H1 (cell line): Measurements from ENCODE around the gene CES4A. TPM values are rescaled to one million over a fixed set of nuclear protein-coding genes. Genes with fewer than 3 reads are reported as not detected.

Experiments
- CTCF ChIA-PET: fragments of 300-600 bp; sonication (Branson Sonifier 250); formaldehyde crosslinking; loops from one replicate; lab custom pipeline; 2021; ENCODE audit not compliant: partially characterized antibody; lab: Charles Lee
- POLR2A ChIA-PET: fragments of 300-600 bp; sonication (Branson Sonifier 250); formaldehyde crosslinking; loops from one replicate; lab custom pipeline; 2021; ENCODE audit warnings: inconsistent platforms; ENCODE audit not compliant: partially characterized antibody; lab: Charles Lee
- DNase-seq, 2 experiments: peaks; one replicate each; pipeline versions ENCODE4 v3.0.0 to v3.0.0-alpha.2; 2010 to 2022; ENCODE audit warnings: low spot score in 2 of 2, low read depth in 1 of 2, mixed read lengths in 1 of 2
- FAIRE-seq: peaks from 2 replicates; lab custom pipeline; 2011; peaks lifted over from hg19 to GRCh38; lab: Jason Lieb, UNC
- H2AFZ ChIP-seq: 2 replicates; pipeline ENCODE4 v1.8.1; 2012; ENCODE audit warnings: low read length, inconsistent platforms
- H2AK5ac ChIP-seq: 2 replicates; pipeline ENCODE4 v1.6.1; 2013; ENCODE audit warnings: low read depth, low read length
- H2BK120ac ChIP-seq: replicated peaks from 2 replicates; pipeline ENCODE3; 2013; ENCODE audit warnings: low read depth, low read length, inconsistent platforms
- H2BK12ac ChIP-seq: 2 replicates; pipeline ENCODE4 v1.6.1; 2013; ENCODE audit warnings: low read depth, low read length
- H2BK15ac ChIP-seq: 2 replicates; pipeline ENCODE4 v1.6.1; 2013; ENCODE audit warnings: low read length
- H2BK20ac ChIP-seq: 2 replicates; pipeline ENCODE4 v1.6.1; 2013; ENCODE audit warnings: low read length
- H2BK5ac ChIP-seq: 2 replicates; pipeline ENCODE4 v1.6.1; 2013; ENCODE audit warnings: low read depth, low read length
- H3K14ac ChIP-seq: 2 replicates; pipeline ENCODE4 v1.6.1; 2013; ENCODE audit warnings: inconsistent platforms; ENCODE audit not compliant: insufficient read length
- H3K18ac ChIP-seq: 2 replicates; pipeline ENCODE4 v1.6.1; 2013; ENCODE audit warnings: low read length; ENCODE audit errors: extremely low read depth
- H3K23ac ChIP-seq: 2 replicates; pipeline ENCODE4 v1.6.1; 2013; ENCODE audit warnings: inconsistent platforms; ENCODE audit not compliant: insufficient read length
- H3K23me2 ChIP-seq: 2 replicates; pipeline ENCODE4 v1.6.1; 2013; ENCODE audit warnings: low read depth, low read length
- H3K27ac ChIP-seq: 2 replicates; pipeline ENCODE4 v1.6.1; 2011; ENCODE audit warnings: low read depth, low read length, inconsistent platforms
- H3K27me3 ChIP-seq, 4 experiments: replicated peaks in 1 of 4; 1 replicate in 1 of 4; 2 replicates in 3 of 4; pipeline versions ENCODE4 v1.6.1 to v1.8.1; 2011 to 2013; ENCODE audit warnings: low read length in 3 of 4, mild to moderate bottlenecking in 3 of 4, inconsistent platforms in 2 of 4, mixed read lengths in 2 of 4, moderate library complexity in 1 of 4; ENCODE audit not compliant: control insufficient read depth in 3 of 4, insufficient read depth in 3 of 4; ENCODE audit errors: extremely low read depth in 1 of 4
- H3K36me3 ChIP-seq, 4 experiments: 2 replicates each; pipeline versions ENCODE4 v1.6.1 to v1.8.1; 2011 to 2013; ENCODE audit warnings: mild to moderate bottlenecking in 4 of 4, low read length in 3 of 4, moderate library complexity in 2 of 4, control low read depth in 1 of 4, inconsistent platforms in 1 of 4; ENCODE audit not compliant: insufficient read depth in 4 of 4, control insufficient read depth in 2 of 4
- H3K4ac ChIP-seq: replicated peaks from 2 replicates; pipeline ENCODE3; 2013; ENCODE audit warnings: low read length, low read depth, mixed read lengths, inconsistent platforms; ENCODE audit not compliant: insufficient read length
- H3K4me1 ChIP-seq, 4 experiments: replicated peaks in 1 of 4; 1 replicate in 1 of 4; 2 replicates in 3 of 4; pipeline versions ENCODE4 v1.6.1 to v1.8.1; 2011 to 2013; ENCODE audit warnings: low read length in 3 of 4, inconsistent platforms in 2 of 4, mixed read lengths in 1 of 4; ENCODE audit not compliant: insufficient read depth in 4 of 4, control insufficient read depth in 3 of 4
- H3K4me2 ChIP-seq, 2 experiments: 2 replicates each; pipeline versions ENCODE4 v1.6.1 to v1.8.1; 2011 to 2013; ENCODE audit warnings: low read depth in 2 of 2, low read length in 2 of 2, control low read depth in 1 of 2, inconsistent platforms in 1 of 2, mild to moderate bottlenecking in 1 of 2; ENCODE audit not compliant: insufficient read depth in 1 of 2
- H3K4me3 ChIP-seq, 4 experiments: fragments of 200-600, 300-600 bp in 1 of 4; sonication (generic), shearing (Covaris generic), sonication (Bioruptor Twin) in 1 of 4; 2 replicates each; pipeline versions ENCODE4 v1.5.1 to v1.8.1; 2011 to 2016; ENCODE audit warnings: low read length in 4 of 4, low read depth in 3 of 4, control low read depth in 2 of 4, inconsistent platforms in 2 of 4, mild to moderate bottlenecking in 2 of 4, mixed read lengths in 1 of 4, moderate library complexity in 1 of 4; ENCODE audit not compliant: insufficient read depth in 2 of 4; ENCODE audit errors: extremely low read depth in 1 of 4
- H3K56ac ChIP-seq: replicated peaks from 2 replicates; pipeline ENCODE3; 2013; ENCODE audit warnings: low read depth, mild to moderate bottlenecking, mixed read lengths, low read length, inconsistent platforms; ENCODE audit not compliant: insufficient read length
- H3K79me1 ChIP-seq: 2 replicates; pipeline ENCODE4 v1.6.1; 2013; ENCODE audit warnings: low read depth, low read length, control low read depth
- H3K79me2 ChIP-seq, 2 experiments: 2 replicates each; pipeline versions ENCODE4 v1.6.1 to v1.8.1; 2012 to 2013; ENCODE audit warnings: low read length in 2 of 2, mild to moderate bottlenecking in 2 of 2, inconsistent platforms in 1 of 2; ENCODE audit not compliant: insufficient read depth in 2 of 2, control insufficient read depth in 1 of 2
- H3K9ac ChIP-seq, 4 experiments: replicated peaks in 1 of 4; 1 replicate in 1 of 4; 2 replicates in 3 of 4; pipeline versions ENCODE4 v1.6.1 to v1.8.1; 2011 to 2013; ENCODE audit warnings: low read depth in 3 of 4, low read length in 3 of 4, control low read depth in 2 of 4, mild to moderate bottlenecking in 2 of 4, moderate library complexity in 2 of 4, inconsistent platforms in 1 of 4; ENCODE audit errors: extremely low read depth in 1 of 4
- H3K9me3 ChIP-seq, 2 experiments: 2 replicates each; pipeline versions ENCODE4 v1.6.1 to v1.8.1; 2012 to 2013; ENCODE audit warnings: mild to moderate bottlenecking in 2 of 2, moderate library complexity in 2 of 2, control low read depth in 1 of 2, inconsistent platforms in 1 of 2, low read depth in 1 of 2, low read length in 1 of 2, mixed read lengths in 1 of 2; ENCODE audit not compliant: insufficient read depth in 2 of 2
- H4K20me1 ChIP-seq, 2 experiments: replicated peaks in 1 of 2; 2 replicates each; pipeline versions ENCODE3 to v1.8.1; 2011 to 2013; ENCODE audit warnings: inconsistent platforms in 2 of 2, low read length in 2 of 2, mild to moderate bottlenecking in 1 of 2; ENCODE audit not compliant: insufficient read depth in 2 of 2, control insufficient read depth in 1 of 2
- H4K5ac ChIP-seq: 2 replicates; pipeline ENCODE4 v1.6.1; 2013; ENCODE audit warnings: low read length, low read depth, mixed read lengths, inconsistent platforms; ENCODE audit not compliant: insufficient read length
- H4K8ac ChIP-seq: 2 replicates; pipeline ENCODE4 v1.8.0; 2013; ENCODE audit warnings: mild to moderate bottlenecking, moderate library complexity, low read length, inconsistent platforms; ENCODE audit not compliant: insufficient read depth; ENCODE audit errors: extremely low read depth
- H4K91ac ChIP-seq: replicated peaks from 2 replicates; pipeline ENCODE3; 2013; ENCODE audit warnings: low read length, mixed read lengths, inconsistent platforms; ENCODE audit not compliant: insufficient read length
- BACH1 ChIP-seq: IDR thresholded peaks from 2 replicates; pipeline ENCODE4 v1.6.1; 2012; ENCODE audit warnings: low read length, improper control_type of control experiment
- CBX5 ChIP-seq: fragments of 300-800, 300-1000 bp; sonication (generic); IDR thresholded peaks from 2 replicates; pipeline ENCODE4 v1.7.1; 2016; ENCODE audit warnings: antibody characterized with exemption, low read length, low read depth
- CHD2 ChIP-seq: IDR thresholded peaks from 2 replicates; pipeline ENCODE4 v1.6.1; 2012; ENCODE audit warnings: low read length, improper control_type of control experiment
- CREB1 ChIP-seq: IDR thresholded peaks from 2 replicates; pipeline ENCODE4 v1.6.1; 2012; ENCODE audit warnings: inconsistent platforms
- GABPA ChIP-seq: IDR thresholded peaks from 2 replicates; pipeline ENCODE4 v1.6.1; 2011; ENCODE audit warnings: mild to moderate bottlenecking, low read length, moderate library complexity, borderline replicate concordance; ENCODE audit not compliant: insufficient read depth
- GTF2F1 ChIP-seq: IDR thresholded peaks from 2 replicates; pipeline ENCODE4 v1.6.1; 2012; ENCODE audit warnings: low read depth, low read length, improper control_type of control experiment, borderline replicate concordance
- HDAC6 ChIP-seq: IDR thresholded peaks from one replicate; pipeline ENCODE4 v1.7.1; 2012; ENCODE audit warnings: low read depth, mild to moderate bottlenecking, inconsistent platforms, low read length, moderate library complexity
- JUND ChIP-seq: IDR thresholded peaks from 2 replicates; pipeline ENCODE4 v1.6.1; 2011; ENCODE audit warnings: mild to moderate bottlenecking, improper control_type of control experiment, low read length
- SIRT6 ChIP-seq: IDR thresholded peaks from one replicate; pipeline ENCODE4 v1.7.1; 2012; ENCODE audit warnings: low read length, inconsistent platforms
- TAF1 ChIP-seq: IDR thresholded peaks from 2 replicates; pipeline ENCODE4 v1.6.1; 2011; ENCODE audit warnings: mild to moderate bottlenecking, low read depth, low read length
- TBP ChIP-seq: IDR thresholded peaks from 2 replicates; pipeline ENCODE4 v1.6.1; 2011; ENCODE audit warnings: low read depth, low read length, improper control_type of control experiment
- TCF12 ChIP-seq: IDR thresholded peaks from 2 replicates; pipeline ENCODE4 v1.6.1; 2011; ENCODE audit warnings: low read depth, mild to moderate bottlenecking, low read length
- WGBS, 2 experiments: shearing (Covaris generic) in 1 of 2; methylation state at CpG; one replicate each; pipeline versions ENCODE4 v1.1.6 to v1.1.7; 2013 to 2015; ENCODE audit warnings: low lambda C conversion rate in 2 of 2, mixed read lengths in 2 of 2, inconsistent platforms in 1 of 2, low coverage in 1 of 2, missing lambda C conversion rate in 1 of 2; ENCODE audit not compliant: insufficient replicate concordance in 2 of 2, insufficient coverage in 1 of 2, insufficient read length in 1 of 2; ENCODE audit errors: extremely low coverage in 1 of 2, missing lambda C conversion rate in 1 of 2; 5-methylcytosine and 5-hydroxymethylcytosine counted together
- polyA plus RNA-seq, 7 experiments: library from polyadenylated mRNA; depleted of rRNA in 3 of 7; stranded (reverse) in 5 of 7; unstranded in 2 of 7; fragments of >200 nt in 5 of 7; fragments of 200-250 nt in 2 of 7; gene quantifications; 1 replicate in 5 of 7; 2 replicates in 1 of 7; 4 replicates in 1 of 7; pipeline versions ENCODE4 v1.2.1 to v1.2.3, GENCODE V29; 2011 to 2013; ENCODE audit warnings: missing spikeins in 2 of 7, mixed read lengths in 2 of 7
- total RNA-seq: library from RNA; stranded (reverse); fragmentation: NEBNext Ultra II Directional; extraction: Animal tissue kit (Norgen Biotek cat#: 25700); gene quantifications from 2 replicates; pipeline ENCODE4 v1.2.1, GENCODE V29; 2021

CES4A gene
- total and polyA plus RNA-seq, 2 of the 8 experiments (the other 6 are each of a cell fraction or from before 2014, with no cell fraction given), result 0.93 to 1.5 TPM

DNA sequence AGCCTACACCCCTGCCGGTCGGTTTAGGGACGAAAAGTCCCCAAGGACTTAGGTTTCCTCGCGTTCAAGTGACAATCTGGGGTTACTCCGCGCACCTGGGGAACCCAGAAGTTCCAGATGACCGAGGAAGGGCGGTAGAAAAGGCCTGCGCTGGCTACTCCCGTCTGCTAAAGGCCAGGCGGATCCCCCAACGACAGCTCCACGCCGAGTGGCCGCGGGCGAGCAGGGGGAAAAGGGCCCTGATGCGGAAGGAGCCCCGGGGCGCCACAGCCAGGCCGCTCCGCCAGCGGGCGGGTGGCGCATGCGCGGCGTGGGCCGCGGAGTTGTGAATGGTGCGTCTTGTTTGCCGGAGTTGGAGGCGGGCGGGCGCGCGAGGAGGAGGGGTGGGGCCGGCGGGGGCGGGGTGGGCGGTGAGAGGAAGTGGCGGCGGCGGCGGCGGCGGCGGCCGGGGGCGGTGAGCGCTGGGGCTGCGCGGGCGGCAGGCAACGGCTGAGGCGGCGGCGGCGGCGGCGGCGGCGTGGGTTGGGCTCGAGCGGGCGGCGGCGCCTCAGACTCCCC lies 40.4 kb downstream of the CES4A start, which contains the start of gene CBFB:
CBFB (plus strand) TSS at position 454 of the 558 bp plus-strand sequence. CDS start 259 bp downstream, outside the sequence.
- H3K79me2 ChIP-seq, result peaks cover 0 to 29% of the 10 kb centered on the region in 2 experiments; a peak in 2 of 4 replicates
- no peak within 1 kb of the TSS for H3K23ac ChIP-seq
- POLR2A ChIA-PET, result interaction anchor here (0.6 to 1.5 kb wide), 2 partner anchors 10 to 459 kb away, joined by 3 read pairs; no protein-coding TSS in a partner anchor
- H3K56ac ChIP-seq, result peak within 1 kb of the TSS; percentile 86
- no peak within 1 kb of the TSS for H3K14ac ChIP-seq
- H2BK15ac ChIP-seq, result peak within 1 kb of the TSS; percentile 10; the same call in 1 of the 2 replicates
- H2AFZ ChIP-seq, result peak within 1 kb of the TSS; percentile 99
- H4K8ac ChIP-seq, result peak within 1 kb of the TSS; percentile 96
- peak within 1 kb of the TSS; percentile 80 to 95 for H3K4me2 ChIP-seq
- H4K91ac ChIP-seq, result peak within 1 kb of the TSS; percentile 92
- CTCF ChIA-PET, result interaction anchor here (0.6 to 3.2 kb wide), 5 partner anchors 11 to 126 kb away, joined by 3 to 36 read pairs (median 3); no protein-coding TSS in a partner anchor
- peak within 1 kb of the TSS; percentile 78 for H3K18ac ChIP-seq
- peak within 1 kb of the TSS; percentile 54 to 88 (median 84) for H3K4me3 ChIP-seq
- peaks cover 0 to 4% (median 1%) of the 10 kb centered on the region in 4 experiments; a peak in 2 of 7 replicates for H3K4me1 ChIP-seq
- peaks cover 0 to 7% (median 3%) of the 10 kb centered on the region in 4 experiments; a peak in 2 of 7 replicates for H3K27me3 ChIP-seq
- peak within 1 kb of the TSS; percentile 89 for H4K5ac ChIP-seq
- H3K79me1 ChIP-seq, result no peaks in the 10 kb centered on the region; the same call in 1 of the 2 replicates
- peak within 1 kb of the TSS; percentile 66 for H3K4ac ChIP-seq
- H3K36me3 ChIP-seq, result no peaks in the 10 kb centered on the region
- H3K23me2 ChIP-seq, result peaks cover 5% of the 10 kb centered on the region; the same call in 1 of the 2 replicates
- peak within 1 kb of the TSS; percentile 84; the same call in 1 of the 2 replicates for H2BK5ac ChIP-seq
- H3K27ac ChIP-seq, result no peak within 1 kb of the TSS; the same call in 1 of the 2 replicates
- H2AK5ac ChIP-seq, result no peak within 1 kb of the TSS
- peak within 1 kb of the TSS; percentile 2 for H2BK120ac ChIP-seq
- no peak for FAIRE-seq
- 2% methylated on average over 29 of the region's 69 CpGs; no CpG with 5 or more reads in 1 of the 2 experiments for WGBS, 2 experiments
- no peak within 1 kb of the TSS for H2BK20ac ChIP-seq
- no peak within 1 kb of the TSS for H2BK12ac ChIP-seq
- DNase-seq, result peak in 1 of 2 experiments; percentile 91
- peak within 1 kb of the TSS; percentile 65 to 88 (median 76) for H3K9ac ChIP-seq
- no peaks in the 10 kb centered on the region; a peak in 1 of 4 replicates for H3K9me3 ChIP-seq
- H4K20me1 ChIP-seq, result peaks cover 0 to 3% of the 10 kb centered on the region in 2 experiments
- TF ChIP-seq SIRT6 (no peak), GTF2F1 (no peak), CREB1 (no peak), TBP (peak; percentile 52; the same call in 1 of the 2 replicates), HDAC6 (no peak), TCF12 (no peak), TAF1 (no peak; the same call in 1 of the 2 replicates), JUND (no peak), CHD2 (no peak), BACH1 (no peak), CBX5 (no peak), GABPA (no peak)
